Upper lobe of right lung (tissue), 1 donor: ENCODE data around the gene SNTG2. TPM values are rescaled to one million over a fixed set of nuclear protein-coding genes. Genes with fewer than 3 reads are reported as not detected.

Source experiments
- ATAC-seq: fragments of 200-7000 bp; cut with Tn5 transposase; one replicate; pipeline ENCODE4 v1.9.1; 2020; ENCODE audit warnings: mild to moderate bottlenecking, moderate library complexity
- DNase-seq: peaks from one replicate; pipeline ENCODE4 v3.0.0-alpha.2; 2020
- H3K27ac ChIP-seq: fragments of 200-600 bp; one replicate; pipeline ENCODE4 v1.8.0; 2022
- H3K27me3 ChIP-seq: fragments of 200-600 bp; one replicate; pipeline ENCODE4 v1.8.0; 2022; ENCODE audit warnings: mild to moderate bottlenecking
- H3K36me3 ChIP-seq: fragments of 200-600 bp; one replicate; pipeline ENCODE4 v1.8.0; 2022
- H3K4me1 ChIP-seq: fragments of 200-600 bp; one replicate; pipeline ENCODE4 v1.8.0; 2022
- H3K4me3 ChIP-seq: fragments of 200-600 bp; one replicate; pipeline ENCODE4 v1.8.0; 2022; ENCODE audit warnings: mild to moderate bottlenecking
- H3K9me3 ChIP-seq: fragments of 200-600 bp; one replicate; pipeline ENCODE4 v1.8.0; 2022
- intact Hi-C: fragments of 100-400 bp; cut with DNase I; formaldehyde crosslinking; loops from one replicate; pipeline ENCODE4 v1.11.0; 2022
- total RNA-seq: library from RNA; stranded (reverse); fragmentation: NEBNext Ultra II Directional; extraction: Animal tissue kit (Norgen Biotek cat#: 25700); gene quantifications from one replicate; pipeline ENCODE4 v1.2.1, GENCODE V29; 2021
- TF ChIP-seq, protein P1 (sequence below): fragments of 200-600 bp; IDR thresholded peaks from one replicate; pipeline ENCODE4 v1.8.0; 2022; ENCODE audit warnings: antibody characterized with exemption
- donor health status: DM: no; HTN: yes; CAD: no; lungs with severe emphysema.

Gene SNTG2
- total RNA-seq, 1 donor from 2014 or later = 3.6 TPM

DNA sequence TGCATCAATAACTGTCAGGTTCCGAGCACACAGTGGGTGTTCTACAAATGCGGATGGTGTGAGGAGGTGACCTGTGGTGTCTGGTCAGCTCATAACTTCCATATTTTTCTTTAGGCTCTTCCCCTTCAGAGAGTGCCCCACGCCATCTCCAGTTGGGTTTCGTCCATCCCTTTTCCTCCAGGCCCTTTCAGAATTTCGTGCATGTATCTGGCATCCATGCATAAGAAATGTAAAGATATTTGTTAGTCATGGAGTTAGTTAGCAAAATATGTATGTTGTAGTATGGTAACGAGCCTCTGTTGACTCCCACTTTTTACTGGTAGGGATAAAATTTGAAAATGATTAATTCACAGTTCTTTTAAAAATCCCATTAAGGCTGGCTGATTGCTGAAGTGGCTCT is 67.2 kb downstream of the SNTG2 start:
- no peak for DNase-seq
- Histone ChIP-seq H3K4me3 (no peak overlapping the region), H3K9me3 (no peaks in the 10 kb centered on the region), H3K36me3 (no peaks in the 10 kb centered on the region), H3K27me3 (no peaks in the 10 kb centered on the region), H3K4me1 (no peaks in the 10 kb centered on the region), H3K27ac (no peak overlapping the region)
- TF ChIP-seq, protein P1, sequence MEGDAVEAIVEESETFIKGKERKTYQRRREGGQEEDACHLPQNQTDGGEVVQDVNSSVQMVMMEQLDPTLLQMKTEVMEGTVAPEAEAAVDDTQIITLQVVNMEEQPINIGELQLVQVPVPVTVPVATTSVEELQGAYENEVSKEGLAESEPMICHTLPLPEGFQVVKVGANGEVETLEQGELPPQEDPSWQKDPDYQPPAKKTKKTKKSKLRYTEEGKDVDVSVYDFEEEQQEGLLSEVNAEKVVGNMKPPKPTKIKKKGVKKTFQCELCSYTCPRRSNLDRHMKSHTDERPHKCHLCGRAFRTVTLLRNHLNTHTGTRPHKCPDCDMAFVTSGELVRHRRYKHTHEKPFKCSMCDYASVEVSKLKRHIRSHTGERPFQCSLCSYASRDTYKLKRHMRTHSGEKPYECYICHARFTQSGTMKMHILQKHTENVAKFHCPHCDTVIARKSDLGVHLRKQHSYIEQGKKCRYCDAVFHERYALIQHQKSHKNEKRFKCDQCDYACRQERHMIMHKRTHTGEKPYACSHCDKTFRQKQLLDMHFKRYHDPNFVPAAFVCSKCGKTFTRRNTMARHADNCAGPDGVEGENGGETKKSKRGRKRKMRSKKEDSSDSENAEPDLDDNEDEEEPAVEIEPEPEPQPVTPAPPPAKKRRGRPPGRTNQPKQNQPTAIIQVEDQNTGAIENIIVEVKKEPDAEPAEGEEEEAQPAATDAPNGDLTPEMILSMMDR = no peak
- ATAC-seq = no peak
- intact Hi-C loops = no loop called here

DNA sequence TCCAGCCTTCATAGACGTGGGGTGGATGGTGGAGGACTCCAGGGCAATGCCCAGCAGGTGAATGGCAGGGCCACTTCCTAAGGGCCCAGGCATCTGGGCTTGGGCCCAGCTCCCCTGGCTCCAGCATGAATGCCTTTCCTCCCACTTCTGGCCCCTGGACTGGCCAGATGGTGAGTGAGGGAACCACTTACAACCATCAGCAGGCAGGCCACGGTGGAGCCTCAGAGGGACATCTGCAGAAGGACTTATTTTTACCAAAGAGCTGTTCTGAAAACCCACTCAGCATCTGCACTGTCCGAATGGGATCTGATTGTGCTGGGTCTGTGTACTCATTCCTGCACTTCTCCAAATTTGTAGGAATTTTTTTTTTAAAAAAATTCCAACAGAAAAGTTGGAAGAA is 69.6 kb downstream of the SNTG2 start:
- ATAC-seq (no peak), DNase-seq (no peak)
- Histone ChIP-seq H3K27ac (no peak overlapping the region), H3K9me3 (no peaks in the 10 kb centered on the region), H3K4me1 (no peaks in the 10 kb centered on the region), H3K4me3 (no peak overlapping the region), H3K27me3 (no peaks in the 10 kb centered on the region), H3K36me3 (no peaks in the 10 kb centered on the region)
- TF ChIP-seq, protein P1 = no peak
- intact Hi-C loops = no loop called here

DNA sequence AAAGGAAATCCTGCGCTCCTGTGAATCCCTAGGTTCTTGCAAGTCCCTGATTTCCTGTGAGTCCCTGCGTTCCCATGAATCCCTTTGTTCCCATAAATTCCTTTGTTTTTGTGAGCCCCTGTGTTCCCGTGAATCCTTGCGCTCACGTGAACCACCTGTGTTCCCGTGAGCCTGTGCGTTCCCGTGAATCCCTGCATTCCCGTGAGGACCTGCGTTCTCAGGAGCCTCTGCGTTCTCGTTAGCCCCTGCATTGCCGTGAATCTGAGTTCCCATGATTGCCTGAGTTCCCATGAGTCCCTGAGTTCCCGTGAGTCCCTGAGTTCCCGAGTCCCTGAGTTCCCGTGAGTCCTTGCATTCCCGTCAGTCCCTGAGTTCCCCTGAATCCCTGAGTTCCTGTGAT is 71.5 kb downstream of the SNTG2 start:
- Histone ChIP-seq H3K36me3 (no peaks in the 10 kb centered on the region), H3K4me1 (no peaks in the 10 kb centered on the region), H3K27ac (no peak overlapping the region), H3K27me3 (no peaks in the 10 kb centered on the region), H3K9me3 (no peaks in the 10 kb centered on the region), H3K4me3 (no peak overlapping the region)
- intact Hi-C loops = no loop called here
- DNase-seq = no peak
- TF ChIP-seq, protein P1 = no peak
- ATAC-seq = no peak

DNA sequence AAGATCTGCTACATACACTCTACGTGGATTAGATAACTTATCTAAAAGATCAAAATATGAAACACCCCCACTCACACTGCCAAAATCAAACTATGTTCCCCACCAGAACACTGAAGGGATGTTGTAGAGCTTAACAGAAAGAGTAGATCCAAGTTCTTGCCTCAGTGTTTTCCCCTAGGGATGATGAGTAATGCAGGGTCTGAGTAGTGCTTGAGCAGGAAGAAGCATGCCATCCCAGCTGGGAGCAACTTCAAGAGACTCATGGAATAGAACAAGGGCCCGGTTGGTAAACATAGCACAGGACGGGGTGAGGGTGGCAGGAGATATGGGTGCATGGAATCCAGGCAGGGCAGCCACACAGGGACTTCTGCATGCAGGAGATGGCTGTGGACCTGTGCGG is 74.3 kb downstream of the SNTG2 start:
- Histone ChIP-seq H3K9me3 (no peaks in the 10 kb centered on the region), H3K36me3 (no peaks in the 10 kb centered on the region), H3K4me3 (no peak overlapping the region), H3K27me3 (no peaks in the 10 kb centered on the region), H3K4me1 (no peaks in the 10 kb centered on the region), H3K27ac (no peak overlapping the region)
- no peak for ATAC-seq
- no peak for DNase-seq
- intact Hi-C loops = no loop called here
- TF ChIP-seq, protein P1 = no peak

DNA sequence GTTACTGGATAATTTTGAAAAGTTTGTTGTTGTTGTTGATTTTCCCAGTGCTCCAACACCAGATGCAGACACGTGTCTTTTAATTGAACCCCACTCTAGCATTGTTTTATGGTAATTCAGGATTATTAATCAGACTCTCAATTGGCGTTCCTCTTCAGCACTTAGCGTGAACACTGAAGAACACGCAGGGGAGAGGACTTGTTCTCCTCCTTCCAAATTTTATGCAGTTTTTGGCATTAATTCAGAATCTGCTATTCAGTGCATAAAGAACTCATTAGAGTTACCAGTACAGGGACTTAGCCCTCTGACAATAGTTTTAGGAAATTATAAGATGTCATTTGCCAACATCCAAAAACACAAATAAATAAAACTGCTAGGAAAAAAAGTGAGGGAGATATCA is 75.5 kb downstream of the SNTG2 start:
- TF ChIP-seq, protein P1 = no peak
- ATAC-seq (no peak), DNase-seq (no peak)
- Histone ChIP-seq H3K4me1 (no peaks in the 10 kb centered on the region), H3K9me3 (no peaks in the 10 kb centered on the region), H3K4me3 (no peak overlapping the region), H3K27me3 (no peaks in the 10 kb centered on the region), H3K36me3 (no peaks in the 10 kb centered on the region), H3K27ac (no peak overlapping the region)
- intact Hi-C loops = no loop called here

DNA sequence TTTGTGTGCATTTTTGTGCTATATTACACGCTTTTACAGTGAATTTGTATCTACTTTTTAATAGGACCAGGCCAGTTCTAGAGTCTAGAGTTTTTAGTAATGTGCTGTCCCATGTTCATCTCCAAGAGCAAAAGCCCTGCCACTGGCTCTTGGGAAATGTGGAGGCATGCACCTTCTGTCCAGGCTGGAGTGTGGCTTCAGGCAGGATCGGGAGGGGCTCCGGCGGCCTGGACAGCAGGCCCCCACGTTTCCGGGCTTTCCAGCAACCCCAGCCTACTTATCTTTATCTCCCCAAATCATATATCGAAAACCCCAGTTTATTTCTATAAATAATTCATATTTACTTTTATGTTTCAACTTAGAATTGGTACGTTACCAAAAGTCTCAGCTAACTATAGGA is 78.2 kb downstream of the SNTG2 start:
- DNase-seq = no peak
- intact Hi-C loops = no loop called here
- no peaks in the 10 kb centered on the region for H3K9me3 ChIP-seq
- H3K4me3 ChIP-seq = no peak overlapping the region
- ATAC-seq = no peak
- H3K27ac ChIP-seq = no peak overlapping the region
- no peaks in the 10 kb centered on the region for H3K36me3 ChIP-seq
- H3K27me3 ChIP-seq = no peaks in the 10 kb centered on the region
- no peaks in the 10 kb centered on the region for H3K4me1 ChIP-seq
- TF ChIP-seq, protein P1 = no peak
